ENCODE data around the gene IRGM. TPM values are rescaled to one million over a fixed set of nuclear protein-coding genes. Genes with fewer than 3 reads are reported as not detected.
"Not testable (repeated sequence)": the region's sequence is repeated elsewhere in the genome, so short reads cannot be mapped to it uniquely, and the experiment has no call there.

IRGM gene
- total RNA-seq, 3 donors from 2014 or later: 0.17 TPM; not detected in 2

GRCh38 chr5:150846654-150847333, 473 bp downstream of the IRGM start:
- peak; percentile 50 for TF ChIP-seq CTCF (IDR thresholded peaks at IDR 0.05)
- Histone ChIP-seq H3K4me1 (ENCODE audit: low read depth) (no peaks in the 10 kb centered on the region), H3K9me3 (no peaks in the 10 kb centered on the region), H3K4me3 (no peak overlapping the region), H3K36me3 (ENCODE audit: low read depth) (no peaks in the 10 kb centered on the region)
- intact Hi-C loops (cut with DNase I, micrococcal nuclease): loop anchor here (1.0 to 5.0 kb wide), 3 partner anchors 45 to 286 kb away; no protein-coding TSS in a partner anchor
- ATAC-seq (peak; percentile 96), DNase-seq (peak in 1 of 3 donors; percentile 84)

GRCh38 chr5:150847334-150847695, 994 bp downstream of the IRGM start:
- intact Hi-C loops (cut with DNase I, micrococcal nuclease): loop anchor here (1.0 to 5.0 kb wide), 3 partner anchors 46 to 287 kb away; no protein-coding TSS in a partner anchor
- DNase-seq (no peak), ATAC-seq (no peak)
- Histone ChIP-seq H3K36me3 (ENCODE audit: low read depth) (no peaks in the 10 kb centered on the region), H3K9me3 (no peaks in the 10 kb centered on the region), H3K4me3 (no peak overlapping the region), H3K4me1 (ENCODE audit: low read depth) (no peaks in the 10 kb centered on the region)
- TF ChIP-seq CTCF (IDR thresholded peaks at IDR 0.05): no peak

- TF ChIP-seq CTCF (IDR thresholded peaks at IDR 0.05): no peak
- ATAC-seq: no peak
- H3K36me3 ChIP-seq (ENCODE audit: low read depth): no peaks in the 10 kb centered on the region
- no peaks in the 10 kb centered on the region for H3K4me1 ChIP-seq (ENCODE audit: low read depth)
- no peaks in the 10 kb centered on the region for H3K9me3 ChIP-seq
- no peak overlapping the region for H3K4me3 ChIP-seq
- intact Hi-C loops (cut with DNase I, micrococcal nuclease): loop anchor here in 1 of 2 donors (5.0 kb wide), 1 partner anchor 286 kb away; no protein-coding TSS in a partner anchor
- no peak for DNase-seq
Observed at GRCh38 chr5:150848271-150848670, 1.9 kb downstream of the IRGM start.

- Histone ChIP-seq H3K36me3 (ENCODE audit: low read depth) (no peaks in the 10 kb centered on the region), H3K4me3 (no peak overlapping the region), H3K4me1 (ENCODE audit: low read depth) (no peaks in the 10 kb centered on the region), H3K9me3 (no peaks in the 10 kb centered on the region)
- intact Hi-C loops (cut with DNase I, micrococcal nuclease): no loop called here
- TF ChIP-seq CTCF (IDR thresholded peaks at IDR 0.05): no peak
- DNase-seq (no peak), ATAC-seq (no peak)
Observed at GRCh38 chr5:150851039-150851438, 4.7 kb downstream of the IRGM start.

GRCh38 chr5:150853561-150853960, 7.2 kb downstream of the IRGM start:
- Histone ChIP-seq H3K4me1 (ENCODE audit: low read depth) (no peaks in the 10 kb centered on the region), H3K4me3 (no peak overlapping the region), H3K36me3 (ENCODE audit: low read depth) (no peaks in the 10 kb centered on the region), H3K9me3 (no peaks in the 10 kb centered on the region)
- no peak for ATAC-seq
- no peak for DNase-seq
- TF ChIP-seq CTCF (IDR thresholded peaks at IDR 0.05): no peak
- intact Hi-C loops (cut with DNase I, micrococcal nuclease): no loop called here

GRCh38 chr5:150856700-150857099, 10.4 kb downstream of the IRGM start:
- H3K4me3 ChIP-seq; H3K4me1 ChIP-seq (ENCODE audit: low read depth); H3K36me3 ChIP-seq (ENCODE audit: low read depth); intact Hi-C loops (cut with DNase I, micrococcal nuclease); DNase-seq; ATAC-seq; H3K9me3 ChIP-seq: not testable (repeated sequence)
